ACHN (cell line): ENCODE results near the gene BRSK2.

ENCODE experiments used
- DNase-seq: peaks from one replicate; pipeline ENCODE4 v3.0.0-alpha.2; 2015
- in situ Hi-C: cut with HindIII; loops from 2 replicates; pipeline ENCODE4 v1.10.0; 2017; ENCODE audit warnings: low sequenced_read_pairs, low pct_ligation_motif_present, low pct_unique_long_range_greater_than_20kb

The BRSK2 gene

DNA sequence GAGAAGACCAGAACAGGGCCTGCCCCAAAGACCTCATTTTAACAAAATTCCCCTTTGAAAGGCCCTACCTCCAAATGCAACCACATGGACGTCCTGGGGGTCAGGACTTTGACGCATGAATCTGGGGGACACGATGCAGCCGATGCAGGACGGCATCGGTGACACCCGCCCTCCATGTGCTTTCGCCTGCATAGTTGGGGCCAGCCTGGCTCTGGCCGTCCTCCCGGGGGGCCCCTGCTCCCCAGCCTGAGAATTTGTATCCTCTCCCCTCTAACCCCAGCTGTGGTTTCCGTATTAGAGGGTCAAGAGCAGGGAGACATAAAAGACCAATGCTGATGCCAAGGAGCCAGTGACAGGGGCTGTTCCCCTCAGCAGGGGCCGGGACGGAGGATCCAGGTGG lies 18.4 kb upstream of the BRSK2 start:
- in situ Hi-C loops, result no loop called here
- no peak for DNase-seq

DNA sequence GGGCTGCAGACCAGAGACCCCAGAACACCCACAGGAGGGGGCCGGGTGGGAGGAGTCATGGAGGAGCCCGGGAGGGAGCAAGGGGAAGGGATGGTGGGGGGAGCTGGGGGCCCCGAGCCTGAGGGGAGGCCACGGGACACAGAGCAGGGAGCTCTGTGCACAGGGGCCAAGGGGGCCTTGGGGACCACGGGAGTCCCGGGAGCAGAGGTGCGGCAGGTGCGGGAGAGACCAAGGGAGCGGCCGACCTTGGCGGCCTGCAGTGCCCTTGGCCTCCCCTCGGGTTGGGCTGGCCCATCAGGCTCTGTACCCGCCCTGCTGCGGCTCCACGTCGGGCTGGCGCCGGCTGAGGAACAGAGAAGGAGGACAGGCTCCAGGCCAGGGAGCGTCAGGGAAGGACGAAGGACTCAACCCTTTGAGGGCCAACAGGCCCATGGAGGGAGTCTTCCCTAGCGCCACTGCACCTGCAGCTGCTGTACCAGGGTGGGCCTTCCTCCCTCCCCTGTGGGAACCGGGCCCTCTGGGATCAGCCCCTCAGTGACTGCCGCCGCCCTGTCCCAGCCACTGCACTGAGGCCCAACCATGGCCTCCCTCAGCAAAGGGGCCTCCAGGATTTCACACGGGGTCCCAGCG lies 17.8 kb upstream of the BRSK2 start:
- DNase-seq, result no peak
- in situ Hi-C loops, result no loop called here

GRCh38 chr11:1372660-1373059 lies 17.1 kb upstream of the BRSK2 start:
- DNase-seq, result no peak
- in situ Hi-C loops, result no loop called here

DNA sequence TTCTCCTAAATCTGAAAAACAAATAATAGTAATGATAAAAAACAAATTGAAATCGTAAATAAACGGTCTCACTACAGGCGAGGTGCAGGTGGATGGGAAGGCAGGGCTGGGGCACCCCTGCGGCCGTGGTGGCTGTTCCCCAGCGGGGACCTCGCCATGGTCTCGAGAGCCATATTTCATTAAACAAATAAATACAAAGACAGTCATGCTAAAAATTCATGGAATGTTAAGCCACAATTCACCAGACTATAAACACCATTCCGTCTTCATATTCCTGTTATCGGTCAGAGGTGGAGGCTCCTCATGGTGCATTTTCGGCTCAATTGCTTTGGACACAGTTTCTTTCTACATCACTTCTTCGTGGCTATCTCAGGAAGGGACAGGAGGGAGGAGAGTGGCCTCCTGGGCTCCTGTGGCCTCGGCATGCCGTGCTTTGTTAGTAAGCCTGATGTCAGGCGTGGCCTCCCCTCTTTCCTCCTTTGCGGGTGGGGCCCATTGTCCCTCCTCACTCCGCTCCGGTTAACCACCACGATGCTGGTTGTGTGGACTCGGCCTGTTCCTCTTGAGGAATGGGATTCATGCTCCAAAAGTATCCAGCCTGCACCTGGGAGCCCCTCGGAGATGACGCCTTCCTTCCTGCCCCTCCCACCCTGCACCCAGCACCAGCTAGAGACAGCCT lies 16.1 kb upstream of the BRSK2 start:
- DNase-seq, result peak; percentile 3
- in situ Hi-C loops, result no loop called here

DNA sequence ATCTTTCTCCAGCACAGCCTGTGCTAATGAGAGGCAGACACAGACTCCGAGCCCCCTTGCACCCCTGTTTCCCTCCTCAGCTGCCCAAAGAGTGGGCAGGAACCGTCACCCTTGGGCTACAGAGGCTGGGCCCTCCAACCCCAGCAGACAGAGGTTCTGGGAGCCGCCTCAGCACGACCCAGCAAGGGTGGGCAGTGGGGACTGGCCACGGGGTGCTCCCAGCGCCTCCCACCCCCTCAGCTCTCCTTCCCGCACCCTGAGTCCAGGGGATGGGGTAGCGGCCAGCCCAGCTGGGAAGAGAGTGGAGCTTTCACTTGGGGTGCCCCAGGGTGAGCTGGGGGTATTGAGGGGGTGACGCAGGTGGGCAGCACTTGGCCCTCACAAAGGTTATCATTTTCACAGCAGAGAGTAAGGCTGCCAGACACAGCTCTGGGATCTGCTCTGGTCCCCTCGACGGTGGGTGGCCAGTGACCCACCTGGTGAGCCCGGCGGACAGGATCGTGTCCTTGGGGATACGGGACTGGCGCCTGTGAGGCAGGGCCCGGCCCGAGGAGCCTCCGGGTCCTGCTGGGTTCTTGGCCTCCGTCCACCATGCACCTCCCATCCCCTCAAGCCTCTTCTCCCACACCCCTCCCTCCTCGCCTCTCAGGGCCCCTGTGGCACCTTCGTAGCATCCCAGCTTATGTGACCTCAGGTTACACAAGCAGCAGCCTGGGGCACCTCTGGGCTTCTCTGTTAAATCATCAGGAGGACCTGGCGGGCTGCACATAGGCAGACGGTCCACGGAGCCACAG lies 14.4 kb upstream of the BRSK2 start:
- no peak for DNase-seq
- in situ Hi-C loops, result no loop called here

- no peak for DNase-seq
- in situ Hi-C loops, result no loop called here
Measured at GRCh38 chr11:1375955-1376258, 13.8 kb upstream of the BRSK2 start.

GRCh38 chr11:1377231-1377780 lies 12.4 kb upstream of the BRSK2 start:
- in situ Hi-C loops, result no loop called here
- no peak for DNase-seq

DNA sequence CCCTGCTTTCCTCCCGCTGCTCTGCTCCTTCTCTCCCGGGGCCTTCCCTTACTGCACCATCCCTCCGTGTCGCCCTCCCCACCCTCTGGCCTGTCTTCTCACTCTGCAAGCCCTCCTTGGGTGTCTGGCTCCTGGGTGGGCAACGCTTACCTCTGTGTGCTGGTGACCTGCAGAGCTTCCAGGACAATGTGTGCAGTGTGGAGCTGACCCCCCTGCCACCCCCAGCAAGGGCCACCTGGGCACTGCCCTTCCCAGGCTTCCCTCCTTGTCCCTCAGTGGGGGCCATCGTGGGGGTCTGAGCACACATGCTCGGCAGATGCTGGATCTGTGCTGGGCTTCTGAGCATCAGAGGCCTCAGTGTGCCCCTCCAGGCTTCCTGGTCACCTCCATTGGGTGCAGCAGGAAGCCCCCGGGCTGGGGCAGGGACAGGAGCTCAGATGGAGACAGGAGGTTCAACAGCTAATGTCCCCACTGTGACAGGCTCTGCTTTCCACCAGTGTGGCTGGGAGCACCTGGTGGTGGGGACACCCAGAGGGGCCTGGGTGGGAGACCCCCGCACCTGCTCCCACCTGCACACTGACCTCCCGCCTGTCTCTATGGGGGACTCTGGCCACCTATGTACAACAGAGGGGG lies 7.8 kb upstream of the BRSK2 start:
- no peak for DNase-seq
- in situ Hi-C loops, result no loop called here

GRCh38 chr11:1382429-1382828 lies 7.3 kb upstream of the BRSK2 start:
- no peak for DNase-seq
- in situ Hi-C loops, result no loop called here

GRCh38 chr11:1382831-1383607 lies 6.7 kb upstream of the BRSK2 start:
- peak; percentile 49 for DNase-seq
- in situ Hi-C loops, result no loop called here

DNA sequence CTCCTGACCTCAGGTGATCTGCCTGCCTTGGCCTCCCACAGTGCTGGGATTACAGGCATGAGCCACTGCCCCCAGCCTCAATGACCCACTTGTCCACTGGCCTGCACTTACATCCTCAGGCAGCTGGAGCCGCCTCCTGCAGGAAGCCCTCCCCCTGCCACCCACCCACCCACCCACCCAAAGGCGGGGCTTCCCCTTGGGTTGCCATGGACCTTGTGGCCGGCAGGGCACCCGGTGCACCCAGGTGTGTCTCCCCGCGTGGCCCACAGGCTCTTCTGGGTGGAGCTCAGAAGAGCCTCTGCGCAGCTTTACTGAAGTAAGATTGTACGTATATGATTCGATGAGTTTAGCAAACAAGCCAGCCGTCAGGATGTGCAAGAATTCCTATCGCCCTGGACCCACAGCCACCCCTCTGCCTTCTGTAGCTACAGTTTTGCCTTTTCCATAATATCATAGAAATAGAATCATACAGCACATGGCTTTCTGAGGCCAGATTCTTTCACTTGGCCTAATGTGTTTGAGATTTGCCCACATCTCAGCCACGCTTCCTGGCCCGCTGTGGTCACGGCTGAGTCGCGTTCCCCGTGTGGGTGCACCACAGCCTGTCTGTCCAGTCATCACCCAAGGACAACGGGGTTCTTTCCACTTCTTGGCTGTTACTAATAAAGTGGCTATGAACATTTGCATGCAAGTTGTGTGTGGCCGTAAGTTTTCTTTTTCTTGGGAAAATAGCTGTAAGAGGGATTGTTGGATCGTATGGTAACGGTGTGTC lies 5.3 kb upstream of the BRSK2 start:
- no peak for DNase-seq
- in situ Hi-C loops, result no loop called here

DNA sequence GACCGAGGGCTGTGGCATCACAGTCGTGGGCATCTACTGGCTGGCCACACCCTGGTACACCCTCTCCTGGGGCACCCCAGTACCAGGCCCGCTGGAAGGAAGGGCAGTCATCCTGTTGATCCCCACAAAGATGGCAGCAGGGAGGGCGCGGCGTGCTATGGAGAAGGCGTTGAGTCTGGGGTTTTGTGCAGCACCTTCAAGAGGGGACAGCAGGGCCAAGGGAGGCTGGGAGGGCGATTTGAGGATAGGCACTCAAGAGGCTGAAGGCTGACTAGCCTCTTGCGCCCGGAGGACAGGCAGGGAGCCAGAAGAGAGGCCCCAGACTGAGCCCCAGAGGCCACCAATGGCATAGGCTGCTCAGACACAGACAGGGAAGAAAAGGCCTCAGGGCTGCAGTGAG lies 2.2 kb upstream of the BRSK2 start:
- in situ Hi-C loops, result no loop called here
- DNase-seq, result no peak

GRCh38 chr11:1387961-1388762 lies 1.6 kb upstream of the BRSK2 start:
- in situ Hi-C loops, result no loop called here
- no peak for DNase-seq

DNA sequence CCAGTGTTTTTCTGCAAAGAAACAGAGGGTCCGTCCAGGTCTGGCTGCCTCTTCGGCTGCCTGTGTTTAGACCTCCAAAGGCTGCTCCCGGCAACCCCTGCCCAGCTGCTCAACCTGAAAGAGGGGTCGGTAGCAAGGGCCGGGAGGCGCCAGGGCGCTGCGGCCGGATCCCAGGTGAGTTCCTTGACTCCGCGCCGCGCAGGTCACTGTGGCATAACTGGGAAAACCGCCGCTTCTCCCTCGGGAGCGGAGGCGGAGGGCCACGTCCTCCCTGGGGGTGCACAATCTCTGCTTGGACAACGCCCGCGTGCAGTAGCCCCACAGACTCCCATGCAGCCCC lies 1.0 kb upstream of the BRSK2 start:
- DNase-seq, result no peak
- in situ Hi-C loops, result no loop called here

- peak; percentile 92 for DNase-seq
- in situ Hi-C loops, result no loop called here
Measured at GRCh38 chr11:1389103-1389931, 417 bp upstream of the BRSK2 start.

- DNase-seq, result no peak
- in situ Hi-C loops, result no loop called here
Measured at GRCh38 chr11:1390569-1391164, 933 bp downstream of the BRSK2 start.
